NCI-H524 treated with DMSO at 0.1 percent for 48 hours (cell line): ENCODE results near the gene GOLGA8N.

Experiments used
- DNase-seq: peaks from one replicate; lab custom pipeline; 2025; lab: John Stamatoyannopoulos, UW

The GOLGA8N gene

DNA sequence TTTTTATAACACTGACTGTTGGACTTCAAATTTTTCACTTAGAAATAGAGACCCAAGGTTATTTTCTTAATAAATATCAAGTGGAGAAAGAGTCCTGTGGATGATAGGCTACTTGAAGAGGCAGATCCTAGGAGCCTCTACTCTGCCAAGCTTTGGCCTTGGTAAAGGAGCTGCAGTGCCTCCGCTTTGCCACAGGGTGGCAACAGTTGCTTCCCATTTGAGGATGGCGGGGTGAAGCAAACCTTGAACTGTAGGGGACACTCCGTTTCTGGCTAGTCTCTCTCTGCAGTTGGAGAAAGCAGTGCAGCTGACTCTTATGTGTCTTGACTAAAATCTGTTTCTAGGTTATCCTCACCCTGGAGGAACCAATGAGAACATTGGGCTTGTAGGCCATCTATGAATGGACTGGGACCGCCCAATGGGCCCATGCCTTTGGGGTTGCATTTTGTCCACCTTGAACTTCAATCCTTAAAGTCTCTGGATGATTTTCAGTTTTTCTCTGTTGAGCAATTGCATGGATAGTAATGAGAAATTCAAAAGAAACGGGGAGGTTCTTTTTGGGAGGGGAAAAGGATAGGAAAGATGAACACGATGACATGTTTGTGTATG, 58.1 kb downstream of the GOLGA8N start:
- no peak for DNase-seq

DNA sequence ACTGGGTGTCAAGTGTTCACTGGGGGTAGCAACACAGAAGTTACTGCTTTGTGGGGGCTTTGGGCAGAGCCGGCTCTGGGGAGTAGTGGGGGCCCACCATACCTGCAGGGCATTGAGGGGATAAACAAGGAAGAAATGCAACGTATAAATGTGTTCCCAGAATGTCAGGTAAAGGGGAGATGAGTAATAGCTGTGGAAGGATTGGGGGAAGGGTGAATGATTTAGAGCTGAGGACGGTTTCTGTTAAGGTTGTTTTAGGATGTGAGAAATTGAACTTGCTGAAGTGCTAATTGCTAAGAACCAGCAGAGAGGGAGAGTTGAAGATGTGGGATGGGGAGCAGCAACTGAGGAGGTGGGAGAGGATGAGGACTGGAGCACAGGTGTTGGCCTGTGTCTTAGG, 58.9 kb downstream of the GOLGA8N start:
- DNase-seq, result no peak

DNA sequence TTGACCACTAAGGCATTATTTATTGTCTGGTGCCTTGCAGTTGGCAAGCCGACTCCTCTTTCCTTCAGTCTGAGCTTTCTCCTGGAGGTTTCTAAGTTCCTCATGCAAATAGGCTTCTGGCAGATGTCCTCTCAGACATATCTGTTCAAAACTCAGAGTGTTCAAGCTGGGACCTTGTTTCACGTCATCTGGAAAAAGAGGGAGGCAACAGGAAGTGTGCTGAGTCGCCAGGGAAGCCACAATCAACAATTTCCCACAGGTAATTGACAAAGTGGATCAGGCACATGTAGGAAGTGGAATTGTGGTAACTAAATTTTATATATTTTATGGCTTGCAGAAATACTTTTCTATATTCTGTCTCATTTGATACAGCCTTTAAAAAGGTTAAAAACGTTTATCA, 62.8 kb downstream of the GOLGA8N start:
- DNase-seq, result no peak

DNA sequence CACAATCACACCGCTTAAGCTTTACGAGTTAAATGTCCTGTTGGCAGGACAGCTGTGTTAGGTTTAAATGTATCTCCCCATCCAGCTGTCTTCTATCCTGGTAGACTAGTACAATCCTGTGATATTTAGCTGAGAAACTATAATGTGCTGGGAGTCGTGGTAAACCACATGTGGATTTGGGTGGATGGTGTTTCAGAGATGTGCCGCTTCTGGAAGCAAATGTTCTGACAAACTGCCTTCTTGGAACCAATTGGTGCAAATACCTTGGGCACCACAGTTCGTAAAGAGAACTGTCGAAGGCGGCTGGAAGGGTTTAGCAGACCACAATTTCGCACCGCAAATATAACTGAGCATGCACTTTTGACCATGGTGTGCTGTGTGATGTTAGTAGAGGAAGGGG, 63.2 kb downstream of the GOLGA8N start:
- DNase-seq, result no peak
